Thyroid gland (tissue), 4 donors: Measurements from ENCODE around the gene TAF4B. TPM values are rescaled to one million over a fixed set of nuclear protein-coding genes. Genes with fewer than 3 reads are reported as not detected.
"Not testable (repeated sequence)": the region's sequence is repeated elsewhere in the genome, so short reads cannot be mapped to it uniquely, and the experiment has no call there.

Experiments
- DNase-seq, 2 donors: peaks; one replicate each; pipeline ENCODE4 v3.0.0-alpha.2; 2019
- H3K27ac ChIP-seq, 3 donors: fragments of 200-600 bp; sonication (generic); 1 replicate in 2 of 3; 2 replicates in 1 of 3; pipeline ENCODE4 v1.5.1; 2016 to 2019; ENCODE audit warnings: mild to moderate bottlenecking in 1 of 3, moderate library complexity in 1 of 3
- H3K27me3 ChIP-seq: fragments of 200-600 bp; sonication (generic); one replicate; pipeline ENCODE4 v1.5.1; 2019
- H3K36me3 ChIP-seq, 2 donors: fragments of 200-600 bp; sonication (generic); one replicate each; pipeline ENCODE4 v1.5.1; 2016 to 2019
- H3K4me1 ChIP-seq, 2 donors: fragments of 200-600 bp; sonication (generic); one replicate each; pipeline ENCODE4 v1.5.1; 2017 to 2019
- H3K4me3 ChIP-seq, 3 donors: fragments of 200-600 bp; sonication (generic); replicated peaks in 1 of 3; 1 replicate in 2 of 3; 2 replicates in 1 of 3; pipeline ENCODE4 v1.5.1; 2016; ENCODE audit warnings: mild to moderate bottlenecking in 1 of 3
- H3K9me3 ChIP-seq: fragments of 200-600 bp; sonication (generic); one replicate; pipeline ENCODE4 v1.5.1; 2017
- CTCF ChIP-seq, 6 experiments: fragments of 200-600 bp in 3 of 6; fragments of 450-650 bp in 3 of 6; sonication (generic) in 3 of 6; IDR thresholded peaks; one replicate each; pipeline ENCODE4 v1.5.1; 2016 to 2019; ENCODE audit warnings: antibody characterized with exemption in 6 of 6, mild to moderate bottlenecking in 2 of 6, inconsistent platforms in 1 of 6, moderate library complexity in 1 of 6
- POLR2A ChIP-seq, 2 donors: fragments of 450-650 bp; IDR thresholded peaks; one replicate each; pipeline ENCODE4 v1.6.1; 2017; ENCODE audit warnings: antibody characterized with exemption in 2 of 2, mild to moderate bottlenecking in 2 of 2, moderate library complexity in 1 of 2
- WGBS, 2 donors: methylation state at CpG; one replicate each; pipeline ENCODE4 v1.1.5; 2017; 5-methylcytosine and 5-hydroxymethylcytosine counted together
- intact Hi-C: fragments of 100-400 bp; cut with DNase I; formaldehyde crosslinking; loops from one replicate; pipeline ENCODE4 v1.15.1; 2023
- total RNA-seq, 4 donors: library from RNA; depleted of rRNA; stranded (reverse); fragments of >200 nt; gene quantifications; one replicate each; pipeline ENCODE4 v1.2.3, GENCODE V29; 2016

The TAF4B gene
- total RNA-seq, 4 donors from 2014 or later, result 8.7 to 12.7 (median 9.8) TPM

DNA sequence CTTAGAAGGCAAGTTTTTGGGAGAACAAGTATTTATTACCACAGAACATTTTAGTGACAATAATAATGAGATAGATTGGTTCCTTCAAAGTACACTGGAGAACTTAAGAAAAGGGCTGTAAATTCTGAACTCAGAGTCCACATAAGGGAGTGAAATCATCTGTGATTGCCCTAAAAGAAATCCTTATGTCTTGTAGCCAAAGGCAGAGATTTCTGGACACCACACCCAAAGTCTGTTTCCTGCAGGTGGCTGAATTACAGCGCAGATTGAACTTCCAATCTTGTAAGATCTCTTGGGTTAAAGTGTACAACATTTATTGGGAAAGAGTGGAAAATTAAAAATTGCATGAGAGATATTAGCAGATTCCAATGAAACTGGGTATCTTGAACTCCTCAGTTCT, 143.8 kb downstream of the TAF4B start:
- no peak overlapping the region for H3K27ac ChIP-seq
- intact Hi-C loops, result no loop called here
- H3K27me3 ChIP-seq, result no peaks in the 10 kb centered on the region
- H3K9me3 ChIP-seq, result no peaks in the 10 kb centered on the region
- H3K4me1 ChIP-seq, result no peaks in the 10 kb centered on the region
- no peaks in the 10 kb centered on the region for H3K36me3 ChIP-seq
- TF ChIP-seq POLR2A (IDR thresholded peaks at IDR 0.05), result no peak
- TF ChIP-seq CTCF (IDR thresholded peaks at IDR 0.05), result no peak
- H3K4me3 ChIP-seq, result no peak overlapping the region
- no peak for DNase-seq
- 96 to 97% methylated on average over 1 of the region's 1 CpG for WGBS, 2 donors

GRCh38 chr18:26376105-26376504, 149.9 kb downstream of the TAF4B start:
- no peaks in the 10 kb centered on the region for H3K9me3 ChIP-seq
- intact Hi-C loops, result no loop called here
- 98 to 99% methylated on average over 1 of the region's 1 CpG for WGBS, 2 donors
- TF ChIP-seq POLR2A (IDR thresholded peaks at IDR 0.05), result no peak
- no peak for TF ChIP-seq CTCF (IDR thresholded peaks at IDR 0.05)
- no peaks in the 10 kb centered on the region for H3K27me3 ChIP-seq
- no peaks in the 10 kb centered on the region for H3K36me3 ChIP-seq
- no peak overlapping the region for H3K4me3 ChIP-seq
- H3K27ac ChIP-seq, result no peak overlapping the region
- no peak for DNase-seq
- no peaks in the 10 kb centered on the region for H3K4me1 ChIP-seq

GRCh38 chr18:26378701-26379100, 152.5 kb downstream of the TAF4B start:
- intact Hi-C loops, result no loop called here
- no peaks in the 10 kb centered on the region for H3K36me3 ChIP-seq
- no peaks in the 10 kb centered on the region for H3K27me3 ChIP-seq
- H3K4me1 ChIP-seq, result no peaks in the 10 kb centered on the region
- DNase-seq, result no peak
- TF ChIP-seq POLR2A (IDR thresholded peaks at IDR 0.05) (no peak), CTCF (IDR thresholded peaks at IDR 0.05) (no peak)
- H3K4me3 ChIP-seq, result no peak overlapping the region
- H3K27ac ChIP-seq, result no peak overlapping the region
- H3K9me3 ChIP-seq, result no peaks in the 10 kb centered on the region

GRCh38 chr18:26381555-26381954, 155.3 kb downstream of the TAF4B start:
- H3K27me3 ChIP-seq, H3K4me1 ChIP-seq, H3K4me3 ChIP-seq, H3K27ac ChIP-seq, H3K36me3 ChIP-seq, intact Hi-C loops, DNase-seq, H3K9me3 ChIP-seq: not testable (repeated sequence)
- WGBS, 2 donors, result 98 to 99% methylated on average over 8 of the region's 8 CpGs

- no peaks in the 10 kb centered on the region for H3K36me3 ChIP-seq
- intact Hi-C loops, result no loop called here
- no peaks in the 10 kb centered on the region for H3K9me3 ChIP-seq
- DNase-seq, result no peak
- 40 to 43% methylated on average over 2 of the region's 2 CpGs for WGBS, 2 donors
- no peak overlapping the region for H3K27ac ChIP-seq
- no peaks in the 10 kb centered on the region for H3K27me3 ChIP-seq
- no peak for TF ChIP-seq POLR2A (IDR thresholded peaks at IDR 0.05)
- TF ChIP-seq CTCF (IDR thresholded peaks at IDR 0.05), result peak; percentile 30 to 81 (median 64)
- H3K4me3 ChIP-seq, result no peak overlapping the region
- peaks cover 0 to 5% of the 10 kb centered on the region in 2 donors for H3K4me1 ChIP-seq
Measured at GRCh38 chr18:26383454-26384270, 157.4 kb downstream of the TAF4B start.
